PC-9 (cell line): ENCODE results near the gene IFT88. TPM values are rescaled to one million over a fixed set of nuclear protein-coding genes. Genes with fewer than 3 reads are reported as not detected.

Experiments used
- BruUV-seq: library from RNA; stranded (reverse); fragments of 400-500 nt; replicated peaks from 2 replicates; lab custom pipeline; 2021; lab: Mats Ljungman, UMichigan
- CTCF ChIA-PET: fragments of 300-600 bp; sonication (Branson Sonifier 250); formaldehyde crosslinking; loops from one replicate; lab custom pipeline; 2022; ENCODE audit warnings: antibody characterized with exemption; lab: Charles Lee
- POLR2A ChIA-PET: fragments of 300-600 bp; sonication (Branson Sonifier 250); formaldehyde crosslinking; loops from one replicate; lab custom pipeline; 2022; ENCODE audit warnings: antibody characterized with exemption; ENCODE audit not compliant: unreplicated experiment; lab: Charles Lee
- DNase-seq, 2 experiments: peaks; one replicate each; pipeline versions ENCODE4 v3.0.0 to v3.0.0-alpha.2; 2015 to 2022; ENCODE audit warnings: mixed read lengths in 1 of 2
- H2AFZ ChIP-seq: fragments of 200-600 bp; sonication (generic); 2 replicates; pipeline ENCODE4 v1.8.1; 2017; ENCODE audit warnings: antibody characterized with exemption
- H3F3A ChIP-seq: fragments of 200-600 bp; sonication (generic); 2 replicates; pipeline ENCODE4 v1.8.1; 2017; ENCODE audit warnings: antibody characterized with exemption, mild to moderate bottlenecking, low read depth; ENCODE audit not compliant: insufficient read depth
- H3K27ac ChIP-seq: fragments of 200-600 bp; sonication (generic); 2 replicates; pipeline ENCODE4 v1.6.1; 2016; ENCODE audit warnings: mixed run types
- H3K27me3 ChIP-seq: fragments of 200-600 bp; sonication (generic); 2 replicates; pipeline ENCODE4 v1.6.1; 2016; ENCODE audit warnings: low read depth, mixed run types; ENCODE audit not compliant: insufficient read depth
- H3K36me3 ChIP-seq: fragments of 200-600 bp; sonication (generic); 2 replicates; pipeline ENCODE4 v1.6.1; 2016; ENCODE audit warnings: low read depth, mixed run types
- H3K4me1 ChIP-seq: fragments of 200-600 bp; sonication (generic); replicated peaks from 2 replicates; pipeline ENCODE4 v1.6.1; 2016; ENCODE audit warnings: mixed run types; ENCODE audit not compliant: insufficient read depth
- H3K4me2 ChIP-seq: fragments of 200-600 bp; sonication (generic); 2 replicates; pipeline ENCODE4 v1.6.1; 2017; ENCODE audit warnings: mixed run types
- H3K4me3 ChIP-seq: fragments of 200-600 bp; sonication (generic); 2 replicates; pipeline ENCODE4 v1.6.1; 2016; ENCODE audit warnings: mixed run types
- H3K79me2 ChIP-seq: fragments of 200-600 bp; sonication (generic); 2 replicates; pipeline ENCODE4 v1.6.1; 2017; ENCODE audit warnings: low read depth, mixed run types
- H3K9me2 ChIP-seq: fragments of 200-600 bp; sonication (generic); 2 replicates; pipeline ENCODE4 v1.8.1; 2017; ENCODE audit warnings: mild to moderate bottlenecking; ENCODE audit not compliant: insufficient read depth
- H3K9me3 ChIP-seq: fragments of 200-600 bp; sonication (generic); 2 replicates; pipeline ENCODE4 v1.8.1; 2016; ENCODE audit warnings: low read depth; ENCODE audit not compliant: insufficient read depth
- H4K20me1 ChIP-seq: fragments of 200-600 bp; sonication (generic); 2 replicates; pipeline ENCODE4 v1.8.1; 2017; ENCODE audit not compliant: insufficient read depth
- CTCF ChIP-seq: fragments of 200-600 bp; sonication (generic); conservative IDR thresholded peaks from 2 replicates; pipeline ENCODE4 v1.6.1; 2017; ENCODE audit warnings: mixed run types, antibody characterized with exemption, mild to moderate bottlenecking, moderate library complexity
- EZH2 ChIP-seq: fragments of 200-600 bp; sonication (generic); IDR thresholded peaks from 2 replicates; pipeline ENCODE4 v1.8.0; 2017; ENCODE audit warnings: antibody characterized with exemption, low read depth
- intact Hi-C: fragments of 100-400 bp; cut with micrococcal nuclease; formaldehyde crosslinking; loops from one replicate; pipeline ENCODE4 v1.10.0; 2022; ENCODE audit not compliant: unreplicated experiment
- total RNA-seq: library from RNA; stranded (reverse); gene quantifications from 2 replicates; pipeline ENCODE4 v1.2.3, GENCODE V29; 2021

IFT88 gene
- total RNA-seq, 1 experiment from 2014 or later = 11.7 TPM

GRCh38 chr13:20546556-20546955, 20.4 kb upstream of the IFT88 start:
- BruUV-seq = no TSS peak
- no peak overlapping the region for H3K27ac ChIP-seq
- H3K36me3 ChIP-seq = no peaks in the 10 kb centered on the region
- POLR2A ChIA-PET = no interaction called here
- H3K4me2 ChIP-seq = no peak overlapping the region
- intact Hi-C loops = no loop called here
- H2AFZ ChIP-seq = no peak overlapping the region
- DNase-seq = no peak
- CTCF ChIA-PET = no interaction called here
- H3K4me1 ChIP-seq = no peaks in the 10 kb centered on the region
- no peaks in the 10 kb centered on the region for H3K9me2 ChIP-seq
- H3F3A ChIP-seq = no peaks in the 10 kb centered on the region
- no peaks in the 10 kb centered on the region for H4K20me1 ChIP-seq
- no peak overlapping the region for H3K4me3 ChIP-seq
- no peaks in the 10 kb centered on the region for H3K79me2 ChIP-seq
- H3K27me3 ChIP-seq = no peaks in the 10 kb centered on the region
- TF ChIP-seq CTCF (no peak), EZH2 (no peak)
- H3K9me3 ChIP-seq = no peaks in the 10 kb centered on the region

GRCh38 chr13:20547479-20547908, 19.5 kb upstream of the IFT88 start:
- no peaks in the 10 kb centered on the region for H3K36me3 ChIP-seq
- no peaks in the 10 kb centered on the region for H3K9me2 ChIP-seq
- H3K27me3 ChIP-seq = no peaks in the 10 kb centered on the region
- DNase-seq = no peak
- POLR2A ChIA-PET = interaction anchor here (0.6 kb wide), 1 partner anchor 54 kb away, joined by 4 read pairs; no protein-coding TSS in a partner anchor
- intact Hi-C loops = no loop called here
- H3K4me3 ChIP-seq = no peak overlapping the region
- H4K20me1 ChIP-seq = no peaks in the 10 kb centered on the region
- no peak overlapping the region for H2AFZ ChIP-seq
- H3K79me2 ChIP-seq = no peaks in the 10 kb centered on the region
- no peaks in the 10 kb centered on the region for H3K4me1 ChIP-seq
- no peak overlapping the region for H3K4me2 ChIP-seq
- H3F3A ChIP-seq = no peaks in the 10 kb centered on the region
- H3K9me3 ChIP-seq = no peaks in the 10 kb centered on the region
- TF ChIP-seq CTCF = no peak
- TF ChIP-seq EZH2 = no peak
- BruUV-seq = no TSS peak
- H3K27ac ChIP-seq = no peak overlapping the region
- CTCF ChIA-PET = no interaction called here

GRCh38 chr13:20550799-20551198, 16.2 kb upstream of the IFT88 start:
- no peaks in the 10 kb centered on the region for H3K79me2 ChIP-seq
- TF ChIP-seq EZH2 = no peak
- TF ChIP-seq CTCF = no peak
- H3K27ac ChIP-seq = no peak overlapping the region
- H3F3A ChIP-seq = no peaks in the 10 kb centered on the region
- no peak overlapping the region for H3K4me3 ChIP-seq
- H2AFZ ChIP-seq = no peak overlapping the region
- DNase-seq = no peak
- no peaks in the 10 kb centered on the region for H3K36me3 ChIP-seq
- H3K4me1 ChIP-seq = no peaks in the 10 kb centered on the region
- POLR2A ChIA-PET = no interaction called here
- H4K20me1 ChIP-seq = no peaks in the 10 kb centered on the region
- no TSS peak for BruUV-seq
- H3K9me3 ChIP-seq = no peaks in the 10 kb centered on the region
- CTCF ChIA-PET = no interaction called here
- intact Hi-C loops = no loop called here
- H3K27me3 ChIP-seq = no peaks in the 10 kb centered on the region
- no peaks in the 10 kb centered on the region for H3K9me2 ChIP-seq
- H3K4me2 ChIP-seq = no peak overlapping the region
